H9 (cell line): ENCODE data around the gene AMBRA1. TPM values are rescaled to one million over a fixed set of nuclear protein-coding genes. Genes with fewer than 3 reads are reported as not detected.

Source experiments
- DNase-seq: peaks from one replicate; pipeline ENCODE4 v3.0.0-alpha.2; 2017
- H2AFZ ChIP-seq: one replicate; pipeline ENCODE4 v1.6.1; 2013; ENCODE audit warnings: mild to moderate bottlenecking, low read length, control low read depth, moderate library complexity
- H2AK5ac ChIP-seq: 2 replicates; pipeline ENCODE4 v1.6.1; 2013; ENCODE audit warnings: low read length, control low read depth, mixed read lengths; ENCODE audit not compliant: insufficient read length
- H2BK120ac ChIP-seq: one replicate; pipeline ENCODE4 v1.6.1; 2013; ENCODE audit warnings: low read depth, mild to moderate bottlenecking, low read length, control low read depth, inconsistent platforms; ENCODE audit not compliant: poor library complexity, severe bottlenecking
- H2BK12ac ChIP-seq: 2 replicates; pipeline ENCODE4 v1.6.1; 2013; ENCODE audit warnings: low read length, control low read depth, mixed read lengths, low read depth; ENCODE audit not compliant: insufficient read length
- H2BK15ac ChIP-seq: 2 replicates; pipeline ENCODE4 v1.6.1; 2013; ENCODE audit warnings: low read depth, low read length, control low read depth
- H2BK20ac ChIP-seq: one replicate; pipeline ENCODE4 v1.6.1; 2013; ENCODE audit warnings: low read depth, mild to moderate bottlenecking, low read length, control low read depth, inconsistent platforms; ENCODE audit not compliant: poor library complexity, severe bottlenecking
- H2BK5ac ChIP-seq: 2 replicates; pipeline ENCODE4 v1.6.1; 2013; ENCODE audit warnings: low read length, control low read depth, mixed read lengths; ENCODE audit not compliant: insufficient read length
- H3K14ac ChIP-seq: 2 replicates; pipeline ENCODE4 v1.6.1; 2013; ENCODE audit warnings: low read length, control low read depth; ENCODE audit not compliant: insufficient read depth
- H3K18ac ChIP-seq: 2 replicates; pipeline ENCODE4 v1.6.1; 2013; ENCODE audit warnings: low read depth, mild to moderate bottlenecking, mixed read lengths, low read length, control low read depth; ENCODE audit not compliant: insufficient read length
- H3K23ac ChIP-seq: 2 replicates; pipeline ENCODE4 v1.6.1; 2013; ENCODE audit warnings: low read length, control low read depth, mixed read lengths, low read depth; ENCODE audit not compliant: insufficient read length
- H3K23me2 ChIP-seq: 2 replicates; pipeline ENCODE4 v1.6.1; 2013; ENCODE audit warnings: low read depth, mild to moderate bottlenecking, mixed read lengths, low read length, control low read depth; ENCODE audit not compliant: insufficient read length, poor library complexity, severe bottlenecking
- H3K27ac ChIP-seq: 2 replicates; pipeline ENCODE4 v1.5.1; 2013; ENCODE audit warnings: low read length, control low read depth, mixed read lengths, low read depth; ENCODE audit not compliant: insufficient read length
- H3K27me3 ChIP-seq: 2 replicates; pipeline ENCODE4 v1.6.1; 2013; ENCODE audit warnings: low read length, control low read depth, inconsistent platforms; ENCODE audit not compliant: insufficient read depth
- H3K4ac ChIP-seq: 2 replicates; pipeline ENCODE4 v1.6.1; 2013; ENCODE audit warnings: low read depth, mild to moderate bottlenecking, control low read depth, inconsistent platforms, low read length, moderate library complexity
- H3K4me1 ChIP-seq: 2 replicates; pipeline ENCODE4 v1.6.1; 2013; ENCODE audit warnings: low read length, control low read depth, inconsistent platforms; ENCODE audit not compliant: insufficient read depth
- H3K4me2 ChIP-seq: 2 replicates; pipeline ENCODE4 v1.6.1; 2013; ENCODE audit warnings: low read length, control low read depth, mixed read lengths; ENCODE audit not compliant: insufficient read length, insufficient read depth
- H3K56ac ChIP-seq: 2 replicates; pipeline ENCODE4 v1.6.1; 2013; ENCODE audit warnings: low read depth, mild to moderate bottlenecking, mixed read lengths, low read length, control low read depth; ENCODE audit not compliant: insufficient read length
- H3K79me1 ChIP-seq: 2 replicates; pipeline ENCODE4 v1.6.1; 2013; ENCODE audit warnings: low read depth, mild to moderate bottlenecking, moderate library complexity, low read length, control low read depth, inconsistent platforms; ENCODE audit not compliant: insufficient read depth, poor library complexity, severe bottlenecking
- H3K79me2 ChIP-seq: 2 replicates; pipeline ENCODE4 v1.6.1; 2013; ENCODE audit warnings: low read length, control low read depth, inconsistent platforms; ENCODE audit not compliant: insufficient read depth
- H3K9ac ChIP-seq: 2 replicates; pipeline ENCODE4 v1.6.1; 2013; ENCODE audit warnings: low read length, control low read depth, mixed read lengths; ENCODE audit not compliant: insufficient read length; ENCODE audit errors: extremely low read depth
- H3K9me3 ChIP-seq: one replicate; pipeline ENCODE4 v1.6.1; 2013; ENCODE audit warnings: low read depth, low read length, inconsistent platforms; ENCODE audit not compliant: control insufficient read depth
- H3T11ph ChIP-seq: one replicate; pipeline ENCODE4 v1.6.1; 2013; ENCODE audit warnings: mild to moderate bottlenecking, low read length, control low read depth, inconsistent platforms
- H4K20me1 ChIP-seq: one replicate; pipeline ENCODE4 v1.6.1; 2013; ENCODE audit not compliant: control insufficient read depth, insufficient read length, insufficient read depth
- H4K5ac ChIP-seq: 2 replicates; pipeline ENCODE4 v1.6.1; 2013; ENCODE audit warnings: low read depth, mild to moderate bottlenecking, mixed read lengths, low read length, control low read depth; ENCODE audit not compliant: insufficient read length
- H4K8ac ChIP-seq: replicated peaks from 2 replicates; pipeline ENCODE4 v1.6.1; 2013; ENCODE audit warnings: low read length, control low read depth, mixed read lengths, low read depth; ENCODE audit not compliant: insufficient read length
- H4K91ac ChIP-seq: 2 replicates; pipeline ENCODE4 v1.6.1; 2013; ENCODE audit warnings: low read depth, mild to moderate bottlenecking, moderate library complexity, mixed read lengths, low read length, control low read depth; ENCODE audit not compliant: insufficient read length
- H3K27ac Mint-ChIP-seq, 3 experiments: 2 replicates in 2 of 3; 3 replicates in 1 of 3; pipeline ENCODE4 v1.8.0; 2020 to 2021; ENCODE audit warnings: mixed read lengths in 3 of 3, mild to moderate bottlenecking in 1 of 3, moderate library complexity in 1 of 3
- H3K27me3 Mint-ChIP-seq: 2 replicates; pipeline ENCODE4 v1.8.0; 2021; ENCODE audit warnings: low read depth, mild to moderate bottlenecking, moderate library complexity, mixed read lengths
- H3K36me3 Mint-ChIP-seq, 3 experiments: 2 replicates in 2 of 3; 3 replicates in 1 of 3; pipeline ENCODE4 v1.8.0; 2020 to 2021; ENCODE audit warnings: low read depth in 3 of 3, mixed read lengths in 3 of 3; ENCODE audit not compliant: insufficient read depth in 1 of 3
- H3K4me1 Mint-ChIP-seq, 2 experiments: 2 replicates each; pipeline ENCODE4 v1.8.0; 2020; ENCODE audit warnings: mixed read lengths in 2 of 2
- H3K4me3 Mint-ChIP-seq, 2 experiments: 2 replicates in 1 of 2; 3 replicates in 1 of 2; pipeline ENCODE4 v1.8.0; 2020 to 2021; ENCODE audit warnings: mild to moderate bottlenecking in 2 of 2, mixed read lengths in 2 of 2, moderate library complexity in 1 of 2
- H3K9me3 Mint-ChIP-seq, 2 experiments: 2 replicates in 1 of 2; 3 replicates in 1 of 2; pipeline ENCODE4 v1.8.0; 2020; ENCODE audit warnings: mild to moderate bottlenecking in 2 of 2, mixed read lengths in 2 of 2, moderate library complexity in 1 of 2
- CTCF ChIP-seq: fragments of 200-600 bp; sonication (generic); conservative IDR thresholded peaks from 3 replicates; pipeline ENCODE4 v1.8.0; 2021; ENCODE audit warnings: antibody characterized with exemption, mild to moderate bottlenecking
- WGBS: extraction: QIAGEN DNeasy Blood & Tissue Kit; methylation state at CpG from one replicate; pipeline ENCODE4 v1.1.7; 2013; ENCODE audit warnings: missing lambda C conversion rate, low lambda C conversion rate, mixed read lengths; ENCODE audit not compliant: insufficient read length; ENCODE audit errors: extremely low coverage; 5-methylcytosine and 5-hydroxymethylcytosine counted together
- total RNA-seq: library from RNA; stranded (reverse); gene quantifications from 2 replicates; pipeline ENCODE4 v1.2.1, GENCODE V29; 2021

The AMBRA1 gene
- total RNA-seq, 1 experiment from 2014 or later: 37.5 TPM

GRCh38 chr11:46463701-46464421 lies 130.0 kb downstream of the AMBRA1 start:
- Histone ChIP-seq H2BK15ac (no peak overlapping the region), H4K5ac (no peak overlapping the region), H2BK120ac (no peak overlapping the region), H4K20me1 (no peaks in the 10 kb centered on the region), H3K56ac (no peak overlapping the region), H3K79me2 (no peaks in the 10 kb centered on the region), H3K23me2 (no peaks in the 10 kb centered on the region), H3K14ac (no peak overlapping the region), H4K8ac (no peak overlapping the region), H3K23ac (no peak overlapping the region), H3K4me2 (no peak overlapping the region), H2BK12ac (no peak overlapping the region), H2BK20ac (no peak overlapping the region), H4K91ac (no peak overlapping the region), H2BK5ac (no peak overlapping the region), H3T11ph (no peak overlapping the region), H2AK5ac (no peak overlapping the region), H3K18ac (no peak overlapping the region), H3K9me3 (no peaks in the 10 kb centered on the region), H2AFZ (no peak overlapping the region), H3K27me3 (no peaks in the 10 kb centered on the region), H3K9ac (no peak overlapping the region), H3K27ac (no peak overlapping the region), H3K4me1 (no peaks in the 10 kb centered on the region; the same call in 1 of the 2 replicates), H3K79me1 (no peaks in the 10 kb centered on the region), H3K4ac (no peak overlapping the region)
- TF ChIP-seq CTCF: no peak
- Mint-ChIP-seq H3K36me3 (peaks cover 2 to 8% (median 8%) of the 10 kb centered on the region in 3 experiments; a peak in 5 of 7 replicates), H3K9me3 (no peaks in the 10 kb centered on the region), H3K27ac (peak overlapping the region in 2 of 3 experiments; percentile 31 to 69; a peak in 2 of 7 replicates), H3K4me3 (no peak overlapping the region), H3K4me1 (peaks cover 31 to 39% of the 10 kb centered on the region in 2 experiments), H3K27me3 (no peaks in the 10 kb centered on the region)
- WGBS: no CpG with 5 or more reads among the region's 5 CpGs
- no peak for DNase-seq
